Measurements from ENCODE around the gene TMEM170A. TPM values are rescaled to one million over a fixed set of nuclear protein-coding genes. Genes with fewer than 3 reads are reported as not detected.

Gene TMEM170A
- total and polyA plus RNA-seq, 2 of the 13 experiments (the other 11 are each of a cell fraction or from before 2014, with no cell fraction given): 35.7 to 39.7 TPM

GRCh38 chr16:75506574-75506973 is 42.1 kb upstream of the TMEM170A start (continued):
- TF ChIP-seq MED13 (CRISPR knock-in tag; IDR thresholded peaks at IDR 0.05): no peak
- no peak for TF ChIP-seq PRDM15 (CRISPR knock-in tag; IDR thresholded peaks at IDR 0.05)
- TF ChIP-seq ZNF704 (CRISPR knock-in tag; IDR thresholded peaks at IDR 0.05; ENCODE audit: borderline replicate concordance): no peak
- peak; percentile 60 for TF ChIP-seq RXRB (CRISPR knock-in tag; IDR thresholded peaks at IDR 0.05; ENCODE audit: borderline replicate concordance)
- TF ChIP-seq CREM (IDR thresholded peaks at IDR 0.05): 0 out of 2 replicates have a peak, but pooled peaks have one; percentile 17
- no peak for TF ChIP-seq CREM (CRISPR knock-in tag; IDR thresholded peaks at IDR 0.05)
- TF ChIP-seq SIN3A (IDR thresholded peaks at IDR 0.05; ENCODE audit: borderline replicate concordance, low read depth, low read length): no peak
- no peak for TF ChIP-seq ZFP62 (CRISPR knock-in tag; IDR thresholded peaks at IDR 0.05)
- no peak for TF ChIP-seq ZNF782 (CRISPR knock-in tag; IDR thresholded peaks at IDR 0.05; ENCODE audit: borderline replicate concordance)
- TF ChIP-seq FOXA1 (IDR thresholded peaks at IDR 0.05): no peak
- TF ChIP-seq FOXA1 (CRISPR knock-in tag; IDR thresholded peaks at IDR 0.05): peak; percentile 19; the same call in 1 of the 2 replicates
- TF ChIP-seq TARDBP (CRISPR knock-in tag; IDR thresholded peaks at IDR 0.05): 0 out of 2 replicates have a peak, but pooled peaks have one; percentile 14
- TF ChIP-seq, protein P1, sequence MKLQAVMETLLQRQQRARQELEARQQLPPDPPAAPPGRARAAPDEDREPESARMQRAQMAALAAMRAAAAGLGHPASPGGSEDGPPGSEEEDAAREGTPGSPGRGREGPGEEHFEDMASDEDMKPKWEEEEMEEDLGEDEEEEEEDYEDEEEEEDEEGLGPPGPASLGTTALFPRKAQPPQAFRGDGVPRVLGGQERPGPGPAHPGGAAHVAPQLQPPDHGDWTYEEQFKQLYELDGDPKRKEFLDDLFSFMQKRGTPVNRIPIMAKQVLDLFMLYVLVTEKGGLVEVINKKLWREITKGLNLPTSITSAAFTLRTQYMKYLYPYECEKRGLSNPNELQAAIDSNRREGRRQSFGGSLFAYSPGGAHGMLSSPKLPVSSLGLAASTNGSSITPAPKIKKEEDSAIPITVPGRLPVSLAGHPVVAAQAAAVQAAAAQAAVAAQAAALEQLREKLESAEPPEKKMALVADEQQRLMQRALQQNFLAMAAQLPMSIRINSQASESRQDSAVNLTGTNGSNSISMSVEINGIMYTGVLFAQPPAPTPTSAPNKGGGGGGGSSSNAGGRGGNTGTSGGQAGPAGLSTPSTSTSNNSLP (IDR thresholded peaks at IDR 0.05; ENCODE audit: low read depth, low read length): 0 out of 2 replicates have a peak, but pooled peaks have one; percentile 14
- TF ChIP-seq, protein P2, sequence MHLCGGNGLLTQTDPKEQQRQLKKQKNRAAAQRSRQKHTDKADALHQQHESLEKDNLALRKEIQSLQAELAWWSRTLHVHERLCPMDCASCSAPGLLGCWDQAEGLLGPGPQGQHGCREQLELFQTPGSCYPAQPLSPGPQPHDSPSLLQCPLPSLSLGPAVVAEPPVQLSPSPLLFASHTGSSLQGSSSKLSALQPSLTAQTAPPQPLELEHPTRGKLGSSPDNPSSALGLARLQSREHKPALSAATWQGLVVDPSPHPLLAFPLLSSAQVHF (CRISPR knock-in tag; IDR thresholded peaks at IDR 0.05): no peak
- peak; percentile 55; the same call in 1 of the 2 replicates for TF ChIP-seq SALL1 (CRISPR knock-in tag; IDR thresholded peaks at IDR 0.05)
- TF ChIP-seq SOX5 (CRISPR knock-in tag; IDR thresholded peaks at IDR 0.05; ENCODE audit: borderline replicate concordance): peak; percentile 30; the same call in 1 of the 2 replicates
- TF ChIP-seq JUN (CRISPR knock-in tag; IDR thresholded peaks at IDR 0.05): no peak
- TF ChIP-seq TFE3 (CRISPR knock-in tag; IDR thresholded peaks at IDR 0.05): peak; percentile 54; the same call in 1 of the 2 replicates
- no peak for TF ChIP-seq SALL2 (CRISPR knock-in tag; IDR thresholded peaks at IDR 0.05)
- peak; percentile 48; the same call in 1 of the 2 replicates for TF ChIP-seq MIER3 (CRISPR knock-in tag; IDR thresholded peaks at IDR 0.05; ENCODE audit: borderline replicate concordance)
- TF ChIP-seq SOX13 (IDR thresholded peaks at IDR 0.05): no peak
- TF ChIP-seq SOX13 (CRISPR knock-in tag; conservative IDR thresholded peaks at IDR 0.05 in 1 of 2, IDR thresholded peaks at IDR 0.05 in 1 of 2): peak in 1 of 2 experiments; percentile 40; a peak in 1 of 4 replicates
- TF ChIP-seq ERF (CRISPR knock-in tag; IDR thresholded peaks at IDR 0.05): 0 out of 2 replicates have a peak, but pooled peaks have one; percentile 23
